Esophagus squamous epithelium (tissue), 5 donors: ENCODE results near the gene ADARB2. TPM values are rescaled to one million over a fixed set of nuclear protein-coding genes. Genes with fewer than 3 reads are reported as not detected.
"Not testable (repeated sequence)": the region's sequence is repeated elsewhere in the genome, so short reads cannot be mapped to it uniquely, and the experiment has no call there.

Experiments
- DNase-seq: peaks from one replicate; lab custom pipeline; 2025; lab: John Stamatoyannopoulos, UW
- H3K27ac ChIP-seq, 4 donors: fragments of 200-600 bp; sonication (generic); one replicate each; pipeline ENCODE4 v1.5.1; 2016 to 2019; ENCODE audit warnings: mild to moderate bottlenecking in 1 of 4
- H3K27me3 ChIP-seq, 4 donors: fragments of 200-600 bp; sonication (generic); 1 replicate in 3 of 4; 2 replicates in 1 of 4; pipeline versions ENCODE4 v1.5.1 to v1.6.0; 2017 to 2021; ENCODE audit warnings: antibody characterized with exemption in 1 of 4
- H3K36me3 ChIP-seq, 3 donors: fragments of 200-600 bp; sonication (generic); one replicate each; pipeline ENCODE4 v1.5.1; 2016 to 2019
- H3K4me1 ChIP-seq, 3 donors: fragments of 200-600 bp; sonication (generic); one replicate each; pipeline ENCODE4 v1.5.1; 2017 to 2019
- H3K4me3 ChIP-seq, 4 donors: fragments of 200-600 bp; sonication (generic); 1 replicate in 3 of 4; 2 replicates in 1 of 4; pipeline ENCODE4 v1.5.1; 2016 to 2019; ENCODE audit warnings: mild to moderate bottlenecking in 2 of 4, moderate library complexity in 1 of 4
- H3K9me3 ChIP-seq, 3 donors: fragments of 200-600 bp; sonication (generic); one replicate each; pipeline ENCODE4 v1.5.1; 2016 to 2019
- CTCF ChIP-seq, 6 experiments: fragments of 450-650 bp in 4 of 6; fragments of 200-600 bp in 2 of 6; sonication (generic) in 2 of 6; IDR thresholded peaks; one replicate each; pipeline ENCODE4 v1.5.1; 2016 to 2019; ENCODE audit warnings: antibody characterized with exemption in 6 of 6, mild to moderate bottlenecking in 4 of 6, moderate library complexity in 4 of 6
- POLR2A ChIP-seq, 4 donors: fragments of 450-650 bp; IDR thresholded peaks; one replicate each; pipeline ENCODE4 v1.6.1; 2017; ENCODE audit warnings: antibody characterized with exemption in 4 of 4, mild to moderate bottlenecking in 4 of 4, moderate library complexity in 3 of 4
- WGBS, 2 donors: methylation state at CpG; one replicate each; pipeline ENCODE4 v1.1.5; 2018; 5-methylcytosine and 5-hydroxymethylcytosine counted together
- intact Hi-C: fragments of 100-400 bp; cut with DNase I; formaldehyde crosslinking; loops from one replicate; pipeline ENCODE4 v1.15.0; 2022
- total RNA-seq, 4 donors: library from RNA; depleted of rRNA; stranded (reverse); fragments of >200 nt; gene quantifications; one replicate each; pipeline ENCODE4 v1.1.0, GENCODE V29; 2016
- donor health status: DM: yes; HTN: yes; CAD: no.

Gene ADARB2
- total RNA-seq, 4 donors from 2014 or later = 0.21 to 3.5 (median 1.5) TPM

GRCh38 chr10:1329622-1330021, 407.7 kb downstream of the ADARB2 start:
- Histone ChIP-seq H3K4me1 (no peaks in the 10 kb centered on the region), H3K27ac (no peak overlapping the region), H3K4me3 (no peak overlapping the region), H3K9me3 (no peaks in the 10 kb centered on the region), H3K27me3 (no peaks in the 10 kb centered on the region), H3K36me3 (no peaks in the 10 kb centered on the region)
- no peak for DNase-seq
- 85 to 95% methylated on average over 9 of the region's 9 CpGs for WGBS, 2 donors
- intact Hi-C loops = no loop called here
- TF ChIP-seq POLR2A (IDR thresholded peaks at IDR 0.05) (no peak), CTCF (IDR thresholded peaks at IDR 0.05) (no peak)

GRCh38 chr10:1328981-1329614, 408.2 kb downstream of the ADARB2 start:
- Histone ChIP-seq H3K27ac (no peak overlapping the region), H3K4me1 (no peaks in the 10 kb centered on the region), H3K9me3 (no peaks in the 10 kb centered on the region), H3K27me3 (no peaks in the 10 kb centered on the region), H3K4me3 (no peak overlapping the region), H3K36me3 (no peaks in the 10 kb centered on the region)
- WGBS, 2 donors = 71 to 76% methylated on average over 5 of the region's 5 CpGs
- intact Hi-C loops = no loop called here
- TF ChIP-seq POLR2A (IDR thresholded peaks at IDR 0.05) = no peak
- TF ChIP-seq CTCF (IDR thresholded peaks at IDR 0.05) = no peak
- no peak for DNase-seq

- no peak for DNase-seq
- Histone ChIP-seq H3K27ac (no peak overlapping the region), H3K27me3 (no peaks in the 10 kb centered on the region), H3K4me3 (no peak overlapping the region), H3K9me3 (no peaks in the 10 kb centered on the region), H3K36me3 (no peaks in the 10 kb centered on the region), H3K4me1 (no peaks in the 10 kb centered on the region)
- TF ChIP-seq POLR2A (IDR thresholded peaks at IDR 0.05) = no peak
- no peak for TF ChIP-seq CTCF (IDR thresholded peaks at IDR 0.05)
- 83 to 85% methylated on average over 15 of the region's 15 CpGs for WGBS, 2 donors
- intact Hi-C loops = no loop called here
Measured at GRCh38 chr10:1328161-1328823, 409.0 kb downstream of the ADARB2 start.

- Histone ChIP-seq H3K9me3 (no peaks in the 10 kb centered on the region), H3K4me1 (no peaks in the 10 kb centered on the region), H3K4me3 (no peak overlapping the region), H3K27ac (no peak overlapping the region), H3K27me3 (no peaks in the 10 kb centered on the region), H3K36me3 (no peaks in the 10 kb centered on the region)
- intact Hi-C loops = no loop called here
- DNase-seq = no peak
- no peak for TF ChIP-seq CTCF (IDR thresholded peaks at IDR 0.05)
- no peak for TF ChIP-seq POLR2A (IDR thresholded peaks at IDR 0.05)
- WGBS, 2 donors = 89 to 94% methylated on average over 5 to 8 of the region's 15 CpGs
Measured at GRCh38 chr10:1327759-1328158, 409.6 kb downstream of the ADARB2 start.

GRCh38 chr10:1326514-1326913, 410.8 kb downstream of the ADARB2 start:
- H3K4me1 ChIP-seq, H3K27ac ChIP-seq, H3K4me3 ChIP-seq, H3K9me3 ChIP-seq, H3K36me3 ChIP-seq, intact Hi-C loops, DNase-seq: not testable (repeated sequence)
- 43 to 80% methylated on average over 2 to 10 of the region's 20 CpGs for WGBS, 2 donors
- peaks cover 0 to 12% (median 0%) of the 10 kb centered on the region in 4 donors for H3K27me3 ChIP-seq
